Measurements from ENCODE around the gene GIGYF1.
"Not testable (repeated sequence)": the region's sequence is repeated elsewhere in the genome, so short reads cannot be mapped to it uniquely, and the experiment has no call there.

GIGYF1 gene

GRCh38 chr7:100694098-100694745 is at the start of gene GIGYF1:
TSS of gene GIGYF1 (minus strand) at chr7:100694250. CDS start at chr7:100688238, 6,012 bp downstream.
- DNase-seq, result peak; percentile 64

GRCh38 chr7:100739934-100740333 is 45.9 kb upstream of the GIGYF1 start:
- no peak for DNase-seq

- DNase-seq, result no peak
Measured at GRCh38 chr7:100736671-100737070, 42.6 kb upstream of the GIGYF1 start.

- no peak for DNase-seq
Measured at GRCh38 chr7:100735730-100736129, 41.7 kb upstream of the GIGYF1 start.

- no peak for DNase-seq
Measured at GRCh38 chr7:100731937-100732636, 38.0 kb upstream of the GIGYF1 start.

GRCh38 chr7:100730136-100730800 is 36.2 kb upstream of the GIGYF1 start:
- no peak for DNase-seq

- DNase-seq, result no peak
Measured at GRCh38 chr7:100728196-100728595, 34.1 kb upstream of the GIGYF1 start.

GRCh38 chr7:100726996-100727761 is 33.1 kb upstream of the GIGYF1 start:
- no peak for DNase-seq

- DNase-seq, result not testable (repeated sequence)
Measured at GRCh38 chr7:100724364-100724763, 30.3 kb upstream of the GIGYF1 start.

GRCh38 chr7:100723732-100724275 is 29.8 kb upstream of the GIGYF1 start:
- DNase-seq, result no peak

- no peak for DNase-seq
Measured at GRCh38 chr7:100722480-100723212, 28.6 kb upstream of the GIGYF1 start.

- DNase-seq, result no peak
Measured at GRCh38 chr7:100721505-100721812, 27.4 kb upstream of the GIGYF1 start.

- DNase-seq, result no peak
Measured at GRCh38 chr7:100720671-100721504, 26.8 kb upstream of the GIGYF1 start.

- DNase-seq, result no peak
Measured at GRCh38 chr7:100720279-100720670, 26.2 kb upstream of the GIGYF1 start, which contains the start of gene EPO. TSS of gene EPO (plus strand) at chr7:100720468. CDS start at chr7:100720981, 513 bp downstream.

- no peak for DNase-seq
Measured at GRCh38 chr7:100719523-100720278, 25.7 kb upstream of the GIGYF1 start.

- DNase-seq, result not testable (repeated sequence)
Measured at GRCh38 chr7:100717073-100717472, 23.0 kb upstream of the GIGYF1 start.

GRCh38 chr7:100714725-100715124 is 20.7 kb upstream of the GIGYF1 start:
- no peak for DNase-seq

- DNase-seq, result no peak
Measured at GRCh38 chr7:100711369-100711768, 17.3 kb upstream of the GIGYF1 start.

- no peak for DNase-seq
Measured at GRCh38 chr7:100710452-100710851, 16.4 kb upstream of the GIGYF1 start.

- DNase-seq, result no peak
Measured at GRCh38 chr7:100708395-100708794, 14.3 kb upstream of the GIGYF1 start.

Measured in stimulated activated CD4-positive, alpha-beta T cell treated with anti-CD3 and anti-CD28 coated beads, Interleukin-1b, Interleukin-23, amount 100 ng/mL, for 48 hours (primary cell).